IMR-90 (cell line): ENCODE results near the gene AUTS2. TPM values are rescaled to one million over a fixed set of nuclear protein-coding genes. Genes with fewer than 3 reads are reported as not detected.
A peak's percentile ranks its signal among the peaks of the same experiment; 100 is the strongest.

Source experiments
- ATAC-seq: fragments of 200-7000 bp; cut with Tn5 transposase; 2 replicates; pipeline ENCODE4 v1.9.1; 2020; ENCODE audit warnings: low read depth, mild to moderate bottlenecking, moderate library complexity
- BruUV-seq: library from RNA; stranded (reverse); fragments of 400-500 nt; replicated peaks from 2 replicates; lab custom pipeline; 2021; lab: Mats Ljungman, UMichigan
- CTCF ChIA-PET: fragments of 300-600 bp; formaldehyde crosslinking; extraction: SDS; loops from one replicate; lab custom pipeline; 2021; ENCODE audit warnings: antibody characterized with exemption; lab: Yijun Ruan, JAX
- POLR2A ChIA-PET: fragments of 300-600 bp; sonication (Branson Sonifier 250); formaldehyde crosslinking; loops from one replicate; lab custom pipeline; 2022; ENCODE audit warnings: antibody characterized with exemption; ENCODE audit not compliant: unreplicated experiment; lab: Charles Lee
- DNase-seq: peaks from one replicate; pipeline ENCODE4 v3.0.0; 2013
- H2AFZ ChIP-seq: replicated peaks from 2 replicates; pipeline ENCODE3; 2013; ENCODE audit warnings: low read length, mild to moderate bottlenecking; ENCODE audit not compliant: poor library complexity
- H2AK5ac ChIP-seq: 2 replicates; pipeline ENCODE4 v1.6.1; 2013; ENCODE audit warnings: low read depth, low read length, inconsistent platforms
- H2AK9ac ChIP-seq: replicated peaks from 2 replicates; pipeline ENCODE3; 2013; ENCODE audit warnings: mild to moderate bottlenecking, low read depth, low read length, moderate library complexity; ENCODE audit not compliant: poor library complexity
- H2BK120ac ChIP-seq: 2 replicates; pipeline ENCODE4 v1.6.1; 2013; ENCODE audit warnings: low read depth, low read length, inconsistent platforms
- H2BK15ac ChIP-seq: 3 replicates; pipeline ENCODE4 v1.6.1; 2013; ENCODE audit warnings: low read depth, low read length, inconsistent platforms
- H2BK20ac ChIP-seq: 2 replicates; pipeline ENCODE4 v1.6.1; 2013; ENCODE audit warnings: low read depth, mild to moderate bottlenecking, inconsistent platforms, low read length, moderate library complexity
- H2BK5ac ChIP-seq: 2 replicates; pipeline ENCODE4 v1.6.1; 2013; ENCODE audit warnings: mild to moderate bottlenecking, low read depth, low read length, inconsistent platforms; ENCODE audit not compliant: poor library complexity, severe bottlenecking
- H3K14ac ChIP-seq: replicated peaks from 2 replicates; pipeline ENCODE4 v1.6.1; 2013; ENCODE audit warnings: low read depth, low read length, inconsistent platforms
- H3K18ac ChIP-seq: 2 replicates; pipeline ENCODE4 v1.6.1; 2013; ENCODE audit warnings: low read depth, low read length, control low read depth
- H3K23ac ChIP-seq: 2 replicates; pipeline ENCODE4 v1.6.1; 2013; ENCODE audit warnings: low read depth, low read length, inconsistent platforms
- H3K27ac ChIP-seq: 2 replicates; pipeline ENCODE4 v1.5.1; 2013; ENCODE audit warnings: mild to moderate bottlenecking, control low read depth, low read length; ENCODE audit not compliant: insufficient read depth
- H3K27me3 ChIP-seq: 2 replicates; pipeline ENCODE4 v1.6.1; 2013; ENCODE audit warnings: low read length; ENCODE audit not compliant: control insufficient read depth, insufficient read depth
- H3K36me3 ChIP-seq: 2 replicates; pipeline ENCODE4 v1.6.1; 2013; ENCODE audit warnings: low read length, mixed read lengths; ENCODE audit not compliant: control insufficient read depth, insufficient read depth
- H3K4ac ChIP-seq: 2 replicates; pipeline ENCODE4 v1.6.1; 2013; ENCODE audit warnings: low read depth, low read length, inconsistent platforms
- H3K4me1 ChIP-seq: 2 replicates; pipeline ENCODE4 v1.6.1; 2013; ENCODE audit warnings: low read length, mixed read lengths; ENCODE audit not compliant: control insufficient read depth, insufficient read depth
- H3K4me2 ChIP-seq: 2 replicates; pipeline ENCODE4 v1.6.1; 2013; ENCODE audit warnings: low read depth, mild to moderate bottlenecking, control low read depth, low read length, moderate library complexity
- H3K4me3 ChIP-seq: 2 replicates; pipeline ENCODE4 v1.5.1; 2013; ENCODE audit warnings: low read depth, mild to moderate bottlenecking, control low read depth, low read length, moderate library complexity; ENCODE audit not compliant: insufficient read depth
- H3K56ac ChIP-seq: 2 replicates; pipeline ENCODE4 v1.6.1; 2013; ENCODE audit warnings: low read length, inconsistent platforms; ENCODE audit not compliant: insufficient read depth; ENCODE audit errors: extremely low read depth
- H3K79me1 ChIP-seq, 2 experiments: 2 replicates each; pipeline ENCODE4 v1.6.1; 2013; ENCODE audit warnings: low read length in 2 of 2, inconsistent platforms in 1 of 2, low read depth in 1 of 2
- H3K9ac ChIP-seq: 2 replicates; pipeline ENCODE4 v1.6.1; 2013; ENCODE audit warnings: low read depth, low read length, control low read depth
- H3K9me1 ChIP-seq: 2 replicates; pipeline ENCODE4 v1.6.1; 2013; ENCODE audit warnings: low read length, inconsistent platforms; ENCODE audit not compliant: insufficient read depth
- H3K9me3 ChIP-seq: 2 replicates; pipeline ENCODE4 v1.6.1; 2013; ENCODE audit warnings: low read length; ENCODE audit not compliant: control insufficient read depth, insufficient read depth
- H4K20me1 ChIP-seq: 2 replicates; pipeline ENCODE4 v1.6.1; 2013; ENCODE audit warnings: low read length, inconsistent platforms; ENCODE audit not compliant: insufficient read depth
- H4K5ac ChIP-seq: 2 replicates; pipeline ENCODE4 v1.6.1; 2013; ENCODE audit warnings: mild to moderate bottlenecking, low read depth, low read length, control low read depth
- H4K8ac ChIP-seq, 2 experiments: 2 replicates each; pipeline ENCODE4 v1.6.1; 2013; ENCODE audit warnings: low read depth in 2 of 2, low read length in 2 of 2, control low read depth in 1 of 2, inconsistent platforms in 1 of 2
- H4K91ac ChIP-seq: 2 replicates; pipeline ENCODE4 v1.6.1; 2013; ENCODE audit warnings: low read depth, low read length, inconsistent platforms; ENCODE audit not compliant: insufficient read depth
- CEBPB ChIP-seq: IDR thresholded peaks from 2 replicates; pipeline ENCODE4 v1.6.1; 2012; ENCODE audit warnings: low read depth, low read length, improper control_type of control experiment
- FOS ChIP-seq: fragments of 150-350 bp; IDR thresholded peaks from 2 replicates; pipeline ENCODE4 v1.6.1; 2016; ENCODE audit warnings: low read depth, low read length
- MAZ ChIP-seq: IDR thresholded peaks from 2 replicates; pipeline ENCODE4 v1.6.1; 2012; ENCODE audit warnings: low read depth, mild to moderate bottlenecking, low read length, improper control_type of control experiment, moderate library complexity, borderline replicate concordance
- MXI1 ChIP-seq: IDR thresholded peaks from 2 replicates; pipeline ENCODE4 v1.6.1; 2012; ENCODE audit warnings: low read depth, mild to moderate bottlenecking, low read length, moderate library complexity, borderline replicate concordance
- whole genome bisulfite sequencing, 2 experiments: methylation state at CpG; one replicate each; pipeline versions ENCODE4 v1.1.5 to v1.1.7; 2013; ENCODE audit warnings: missing lambda C conversion rate in 2 of 2; ENCODE audit not compliant: insufficient read length in 1 of 2; ENCODE audit errors: extremely low coverage in 2 of 2; 5-methylcytosine and 5-hydroxymethylcytosine counted together
- dilution Hi-C: fragments of 300-500 bp; cut with HindIII; formaldehyde crosslinking; loops from one replicate; pipeline ENCODE4 v1.14.3; 2018; ENCODE audit warnings: low sequenced_read_pairs; ENCODE audit not compliant: unreplicated experiment
- in situ Hi-C: fragments of 300-500 bp; cut with MboI; formaldehyde crosslinking; loops from 3 replicates; pipeline ENCODE4 v1.14.3; 2019; ENCODE audit warnings: low sequenced_read_pairs, inconsistent platforms, mixed read lengths
- intact Hi-C: fragments of 100-400 bp; cut with micrococcal nuclease; formaldehyde crosslinking; loops from 2 replicates; pipeline ENCODE4 v1.10.0; 2022
- polyA plus RNA-seq, 3 experiments: library from polyadenylated mRNA; depleted of rRNA; stranded (reverse); fragments of >200 nt; gene quantifications; 2 replicates each; pipeline ENCODE4 v1.2.3, GENCODE V29; 2012; ENCODE audit warnings: low replicate concordance in 1 of 3
- total RNA-seq: library from RNA; depleted of rRNA; stranded (reverse); fragments of >200 nt; gene quantifications from 2 replicates; pipeline ENCODE4 v1.2.3, GENCODE V29; 2012

AUTS2 gene
- total and polyA plus RNA-seq, 2 of the 4 experiments (the other 2 are of a cell fraction) = 0.90 to 3.0 TPM

DNA sequence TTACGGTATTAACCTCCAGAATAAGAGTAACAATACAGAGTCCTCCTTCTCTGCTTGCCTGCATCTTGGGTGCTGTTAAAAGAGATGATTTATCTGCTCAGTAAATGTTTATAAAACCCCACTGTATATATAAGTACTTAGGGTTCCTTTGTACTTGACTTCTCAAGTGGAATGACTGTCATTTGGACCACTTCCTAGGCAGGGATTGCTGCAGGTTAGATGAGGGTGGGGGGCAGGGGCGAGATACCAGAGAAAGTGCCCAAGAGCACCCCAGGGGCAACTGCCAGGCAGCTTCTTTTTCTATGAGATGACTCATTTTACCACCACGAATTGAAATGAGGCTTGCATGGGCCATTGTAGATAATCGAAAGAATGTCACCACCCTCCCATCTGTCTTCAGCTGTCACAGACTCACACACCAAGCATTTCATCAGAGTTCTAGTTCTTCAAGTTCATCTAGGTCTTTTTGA lies 1111.8 kb downstream of the AUTS2 start:
- Histone ChIP-seq H3K36me3 (no peaks in the 10 kb centered on the region), H3K4me3 (no peak overlapping the region), H3K18ac (no peak overlapping the region), H2BK20ac (no peak overlapping the region), H3K9me3 (peaks cover 2% of the 10 kb centered on the region; the same call in 1 of the 2 replicates), H3K79me1 (peaks cover 4 to 20% of the 10 kb centered on the region in 2 experiments; a peak in 2 of 4 replicates), H3K4me1 (peaks cover 5% of the 10 kb centered on the region; the same call in 1 of the 2 replicates), H2BK120ac (no peak overlapping the region), H2BK15ac (no peak overlapping the region), H3K56ac (no peak overlapping the region), H3K9me1 (0 out of 2 replicates have a peak, but pooled peaks cover 3% of the 10 kb centered on the region), H3K27me3 (no peaks in the 10 kb centered on the region), H3K4me2 (peak overlapping the region; percentile 4; the same call in 1 of the 2 replicates), H3K14ac (no peak overlapping the region), H3K4ac (no peak overlapping the region), H4K20me1 (peaks cover 9% of the 10 kb centered on the region; the same call in 1 of the 2 replicates), H3K9ac (no peak overlapping the region), H2AK5ac (no peak overlapping the region), H3K23ac (no peak overlapping the region), H4K5ac (no peak overlapping the region), H3K27ac (no peak overlapping the region), H4K8ac (no peak overlapping the region), H2AK9ac (no peak overlapping the region), H4K91ac (no peak overlapping the region), H2BK5ac (no peak overlapping the region), H2AFZ (no peak overlapping the region)
- intact Hi-C loops = no loop called here
- TF ChIP-seq MAZ (no peak), CEBPB (peak; percentile 45; the same call in 1 of the 2 replicates), FOS (peak; percentile 34; the same call in 1 of the 2 replicates), MXI1 (no peak)
- ChIA-PET CTCF (interaction anchor here (0.6 to 1.1 kb wide), 3 partner anchors 12 to 703 kb away, joined by 3 to 5 read pairs (median 5); no protein-coding TSS in a partner anchor), POLR2A (no interaction called here)
- ATAC-seq (peak; percentile 82), DNase-seq (peak; percentile 76)
- no TSS peak for BruUV-seq
- no CpG with 5 or more reads among the region's 4 CpGs for WGBS, 2 experiments
- dilution Hi-C loops = no loop called here
- in situ Hi-C loops = no loop called here
